TTC549 (cell line): ENCODE results near the gene DOK6.
"Not testable (repeated sequence)": the region's sequence is repeated elsewhere in the genome, so short reads cannot be mapped to it uniquely, and the experiment has no call there.

ENCODE experiments used
- FAIRE-seq: peaks from 2 replicates; lab custom pipeline; 2012; peaks lifted over from hg19 to GRCh38; lab: Jason Lieb, UNC

DOK6 gene

DNA sequence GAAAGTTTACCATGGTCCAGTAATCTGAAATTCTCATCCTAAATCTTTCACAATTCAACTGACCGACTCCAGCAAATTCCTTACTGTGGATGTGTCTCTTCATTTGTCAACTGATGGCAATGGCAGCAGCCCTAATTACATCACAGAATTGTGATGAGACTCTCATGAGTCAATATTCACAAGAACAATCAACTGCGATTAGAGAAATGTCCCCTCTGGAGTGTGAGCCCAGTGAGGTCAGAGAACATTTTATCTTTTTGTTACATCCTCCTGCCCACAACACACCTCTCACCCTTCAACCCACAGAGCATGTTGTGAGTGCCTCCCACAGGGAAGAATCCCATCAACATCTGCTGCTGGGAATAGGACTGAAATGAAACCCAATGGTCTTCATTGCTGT, 473.4 kb downstream of the DOK6 start:
- no peak for FAIRE-seq

GRCh38 chr18:69876490-69876889, 475.8 kb downstream of the DOK6 start:
- FAIRE-seq, result no peak

- no peak for FAIRE-seq
Measured at GRCh38 chr18:69878213-69878933, 477.7 kb downstream of the DOK6 start.

- not testable (repeated sequence) for FAIRE-seq
Measured at GRCh38 chr18:69879051-69879450, 478.4 kb downstream of the DOK6 start.

DNA sequence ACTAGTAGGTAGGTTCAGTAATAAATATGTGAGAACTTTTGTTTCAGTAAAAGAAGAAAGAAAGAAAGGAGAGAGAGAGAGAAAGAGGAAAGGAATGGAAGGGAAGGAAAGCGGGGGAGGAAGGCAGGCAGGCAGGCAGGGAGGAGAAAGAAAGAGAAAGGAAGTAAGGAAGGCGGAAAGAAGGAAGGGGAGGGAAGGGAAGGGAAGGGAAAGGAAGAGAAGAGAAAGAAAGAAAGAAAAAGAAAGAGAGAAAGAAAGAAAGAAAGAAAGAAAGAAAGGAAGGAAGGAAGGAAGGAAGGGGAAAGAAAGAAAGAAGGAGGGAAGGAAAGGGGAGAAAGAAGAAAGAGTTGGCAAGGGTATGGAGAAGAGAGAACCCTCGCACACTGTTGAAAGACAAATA, 479.4 kb downstream of the DOK6 start:
- FAIRE-seq, result no peak

DNA sequence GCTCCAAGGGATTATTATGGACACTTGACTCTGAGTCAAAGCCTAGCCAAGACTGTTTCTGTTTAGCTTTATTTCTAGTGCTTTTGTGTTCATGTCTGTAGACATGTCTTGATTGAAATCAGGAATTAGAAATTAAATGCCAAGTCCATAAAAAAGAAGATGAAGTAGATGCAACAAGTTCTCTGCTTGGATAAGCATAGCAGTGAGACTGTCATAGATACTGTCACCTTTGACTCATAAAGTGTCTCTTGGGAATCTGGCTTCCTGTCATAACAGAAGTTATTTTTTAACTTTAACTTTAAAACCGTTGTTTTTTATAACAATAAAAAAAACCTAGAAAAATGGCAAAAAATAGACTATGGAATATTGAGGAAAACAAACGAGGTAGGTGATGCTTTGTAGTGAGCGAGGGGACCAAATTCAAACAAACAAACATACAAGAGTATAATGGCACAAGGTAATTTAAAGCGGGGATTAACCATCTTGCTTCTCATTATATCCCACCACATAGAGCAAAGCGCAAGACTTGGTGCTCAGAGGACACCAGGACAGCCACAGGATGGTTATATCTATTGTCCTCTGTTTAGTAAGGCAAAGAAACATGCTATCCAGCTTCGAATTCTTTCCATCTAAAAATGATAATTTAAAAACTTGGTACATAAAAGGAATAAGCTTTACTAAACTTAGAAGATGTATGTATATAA, 482.4 kb downstream of the DOK6 start:
- no peak for FAIRE-seq

GRCh38 chr18:69883781-69884180, 483.1 kb downstream of the DOK6 start:
- FAIRE-seq, result no peak

- no peak for FAIRE-seq
Measured at GRCh38 chr18:69885355-69885754, 484.7 kb downstream of the DOK6 start.

DNA sequence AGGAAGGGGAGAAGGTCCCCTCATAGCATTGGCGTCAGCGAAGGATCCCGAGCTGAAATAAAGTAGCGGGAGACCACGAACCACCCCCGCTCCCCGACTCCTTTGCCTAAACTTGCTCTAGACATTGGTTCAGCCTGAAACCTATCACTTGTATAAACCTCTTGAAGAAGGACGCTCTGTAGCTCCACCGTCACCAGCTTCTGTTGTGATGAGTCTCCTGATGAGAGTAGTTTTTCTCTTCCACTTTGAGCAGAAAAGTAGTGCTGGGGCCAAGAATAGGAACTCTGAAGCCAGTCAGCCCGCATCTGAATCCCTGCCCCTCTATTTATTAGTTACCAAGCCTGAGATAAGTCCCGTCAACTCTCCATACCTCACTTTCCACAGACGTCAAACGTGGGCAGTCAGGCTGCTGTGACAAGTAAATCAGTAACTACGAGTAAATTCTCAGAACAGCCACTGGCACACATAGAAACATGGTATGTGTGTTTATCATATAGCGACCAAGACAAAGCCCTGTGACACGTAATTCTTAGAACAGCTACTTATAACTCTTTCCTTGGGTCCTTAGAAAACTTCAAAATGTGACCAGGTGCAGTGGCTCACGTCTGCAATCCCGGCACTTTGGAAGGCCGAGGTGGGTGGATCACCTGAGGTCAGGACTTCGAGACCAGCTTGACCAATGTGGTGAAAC, 485.3 kb downstream of the DOK6 start:
- FAIRE-seq, result no peak

- FAIRE-seq, result no peak
Measured at GRCh38 chr18:69887256-69887655, 486.6 kb downstream of the DOK6 start.

GRCh38 chr18:69889009-69889408, 488.3 kb downstream of the DOK6 start:
- no peak for FAIRE-seq

GRCh38 chr18:69890558-69890957, 489.9 kb downstream of the DOK6 start:
- no peak for FAIRE-seq

DNA sequence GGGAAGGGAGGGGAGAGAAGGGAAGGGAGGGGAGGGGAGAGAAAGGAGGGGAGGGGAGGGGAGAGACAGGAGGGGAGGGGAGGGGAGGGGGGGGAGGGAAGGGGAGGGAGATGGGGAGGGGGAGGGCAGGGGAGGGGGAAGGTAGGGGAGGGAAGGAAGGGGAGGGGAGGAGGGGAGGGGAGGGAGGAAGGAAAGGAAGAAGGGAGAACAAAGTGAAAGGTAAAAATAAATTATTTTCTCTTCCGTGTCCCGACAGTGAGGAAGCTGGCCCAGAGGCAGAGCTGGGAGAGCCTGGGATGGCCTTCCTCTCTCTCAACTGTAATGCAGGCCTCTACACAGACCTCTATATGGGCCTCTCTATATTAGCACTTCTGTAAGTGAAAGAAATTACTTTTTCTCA, 493.8 kb downstream of the DOK6 start:
- FAIRE-seq, result no peak

- no peak for FAIRE-seq
Measured at GRCh38 chr18:69895066-69896047, 494.7 kb downstream of the DOK6 start.

GRCh38 chr18:69897397-69898108, 496.9 kb downstream of the DOK6 start:
- no peak for FAIRE-seq

GRCh38 chr18:69898241-69898861, 497.7 kb downstream of the DOK6 start:
- FAIRE-seq, result no peak
